Smooth muscle cell (in vitro differentiated cells): ENCODE results near the gene ECSIT. TPM values are rescaled to one million over a fixed set of nuclear protein-coding genes. Genes with fewer than 3 reads are reported as not detected.

Experiments used
- DNase-seq: peaks from one replicate; lab custom pipeline; 2025; ENCODE audit not compliant: unreplicated experiment; lab: John Stamatoyannopoulos, UW
- H2AFZ ChIP-seq: fragments of 200-600 bp; sonication (generic); 2 replicates; pipeline ENCODE4 v1.6.0; 2016; ENCODE audit warnings: antibody characterized with exemption, low read depth, mild to moderate bottlenecking
- H3F3A ChIP-seq: fragments of 200-600 bp; sonication (generic); 2 replicates; pipeline ENCODE4 v1.6.0; 2017; ENCODE audit warnings: antibody characterized with exemption, low read depth
- H3K27ac ChIP-seq: fragments of 200-600 bp; sonication (generic); 2 replicates; pipeline ENCODE4 v1.5.1; 2016; ENCODE audit warnings: low read depth, mild to moderate bottlenecking
- H3K27me3 ChIP-seq: fragments of 200-600 bp; sonication (generic); 2 replicates; pipeline ENCODE4 v1.6.1; 2016; ENCODE audit warnings: low read depth, mild to moderate bottlenecking
- H3K36me3 ChIP-seq: fragments of 200-600 bp; sonication (generic); 2 replicates; pipeline ENCODE4 v1.5.1; 2016; ENCODE audit warnings: low read depth
- H3K4me1 ChIP-seq: fragments of 200-600 bp; sonication (generic); 2 replicates; pipeline ENCODE4 v1.5.1; 2016; ENCODE audit warnings: low read depth
- H3K4me2 ChIP-seq: fragments of 200-600 bp; sonication (generic); 2 replicates; pipeline ENCODE4 v1.6.0; 2016; ENCODE audit warnings: mild to moderate bottlenecking
- H3K4me3 ChIP-seq: fragments of 200-600 bp; sonication (generic); 2 replicates; pipeline ENCODE4 v1.5.1; 2016; ENCODE audit warnings: mild to moderate bottlenecking
- H3K79me2 ChIP-seq: fragments of 200-600 bp; sonication (generic); 2 replicates; pipeline ENCODE4 v1.6.0; 2016; ENCODE audit warnings: low read depth, mild to moderate bottlenecking
- H3K9ac ChIP-seq: fragments of 200-600 bp; sonication (generic); 2 replicates; pipeline ENCODE4 v1.6.0; 2016; ENCODE audit warnings: low read depth
- H3K9me3 ChIP-seq: fragments of 200-600 bp; sonication (generic); replicated peaks from 2 replicates; pipeline ENCODE4 v1.5.1; 2016; ENCODE audit warnings: low read depth
- H4K20me1 ChIP-seq: fragments of 200-600 bp; sonication (generic); 2 replicates; pipeline ENCODE4 v1.6.0; 2016; ENCODE audit warnings: low read depth
- CTCF ChIP-seq: fragments of 200-600 bp; sonication (generic); IDR thresholded peaks from 2 replicates; pipeline ENCODE4 v1.5.1; 2017; ENCODE audit warnings: borderline replicate concordance, mild to moderate bottlenecking, antibody characterized with exemption; ENCODE audit not compliant: insufficient read depth, poor library complexity, severe bottlenecking
- WGBS: methylation state at CpG from one replicate; pipeline ENCODE4 v1.1.7; 2016; ENCODE audit warnings: low lambda C conversion rate; 5-methylcytosine and 5-hydroxymethylcytosine counted together
- polyA plus RNA-seq: library from polyadenylated mRNA; unstranded; fragments of >200 nt; fragmentation: Nextera tagmentation; extraction: Ambion mirVana; gene quantifications from 2 replicates; pipeline ENCODE4 v1.2.1, GENCODE V29; 2016
- total RNA-seq: library from RNA; depleted of rRNA; stranded (reverse); fragments of >200 nt; gene quantifications from 2 replicates; pipeline ENCODE4 v1.2.3, GENCODE V29; 2014

The ECSIT gene
- total and polyA plus RNA-seq, 2 experiments from 2014 or later, result 21.1 to 32.1 TPM

- H3K27me3 ChIP-seq, result no peaks in the 10 kb centered on the region
- DNase-seq, result no peak
- H3K4me2 ChIP-seq, result no peak overlapping the region
- no peak overlapping the region for H3K4me3 ChIP-seq
- H3K27ac ChIP-seq, result peak overlapping the region; percentile 87
- H3K4me1 ChIP-seq, result peaks cover 11% of the 10 kb centered on the region
- no peaks in the 10 kb centered on the region for H3K79me2 ChIP-seq
- no peaks in the 10 kb centered on the region for H3K36me3 ChIP-seq
- WGBS, result 77% methylated on average over 5 of the region's 5 CpGs
- no peaks in the 10 kb centered on the region for H4K20me1 ChIP-seq
- no peak overlapping the region for H3K9ac ChIP-seq
- peaks cover 36% of the 10 kb centered on the region for H3F3A ChIP-seq
- no peaks in the 10 kb centered on the region for H3K9me3 ChIP-seq
- no peak for TF ChIP-seq CTCF
- H2AFZ ChIP-seq, result no peak overlapping the region
These were observed 6.0 kb upstream of the ECSIT start for GRCh38 chr19:11534948-11535347.

- no peak overlapping the region for H3K4me3 ChIP-seq
- H3K9me3 ChIP-seq, result no peaks in the 10 kb centered on the region
- no peak overlapping the region for H2AFZ ChIP-seq
- H3F3A ChIP-seq, result peaks cover 37% of the 10 kb centered on the region
- TF ChIP-seq CTCF, result no peak
- 93% methylated on average over 1 of the region's 1 CpG for WGBS
- peaks cover 10% of the 10 kb centered on the region for H3K4me1 ChIP-seq
- H3K9ac ChIP-seq, result no peak overlapping the region
- no peaks in the 10 kb centered on the region for H4K20me1 ChIP-seq
- no peak for DNase-seq
- H3K79me2 ChIP-seq, result no peaks in the 10 kb centered on the region
- no peaks in the 10 kb centered on the region for H3K36me3 ChIP-seq
- no peaks in the 10 kb centered on the region for H3K27me3 ChIP-seq
- H3K27ac ChIP-seq, result no peak overlapping the region
- no peak overlapping the region for H3K4me2 ChIP-seq
These were observed 5.6 kb upstream of the ECSIT start for GRCh38 chr19:11534538-11534937.

- H3K4me3 ChIP-seq, result no peak overlapping the region
- H3K4me1 ChIP-seq, result peaks cover 10% of the 10 kb centered on the region
- WGBS, result 35% methylated on average over 9 of the region's 9 CpGs
- no peak overlapping the region for H3K27ac ChIP-seq
- H3K9me3 ChIP-seq, result no peaks in the 10 kb centered on the region
- H3K9ac ChIP-seq, result no peak overlapping the region
- no peak for DNase-seq
- peaks cover 7% of the 10 kb centered on the region for H4K20me1 ChIP-seq
- H2AFZ ChIP-seq, result no peak overlapping the region
- peaks cover 11% of the 10 kb centered on the region for H3K79me2 ChIP-seq
- TF ChIP-seq CTCF, result no peak
- H3K4me2 ChIP-seq, result no peak overlapping the region
- no peaks in the 10 kb centered on the region for H3K36me3 ChIP-seq
- peaks cover 14% of the 10 kb centered on the region for H3F3A ChIP-seq
- H3K27me3 ChIP-seq, result no peaks in the 10 kb centered on the region
These were observed 1.5 kb upstream of the ECSIT start for GRCh38 chr19:11530432-11530831.

DNA sequence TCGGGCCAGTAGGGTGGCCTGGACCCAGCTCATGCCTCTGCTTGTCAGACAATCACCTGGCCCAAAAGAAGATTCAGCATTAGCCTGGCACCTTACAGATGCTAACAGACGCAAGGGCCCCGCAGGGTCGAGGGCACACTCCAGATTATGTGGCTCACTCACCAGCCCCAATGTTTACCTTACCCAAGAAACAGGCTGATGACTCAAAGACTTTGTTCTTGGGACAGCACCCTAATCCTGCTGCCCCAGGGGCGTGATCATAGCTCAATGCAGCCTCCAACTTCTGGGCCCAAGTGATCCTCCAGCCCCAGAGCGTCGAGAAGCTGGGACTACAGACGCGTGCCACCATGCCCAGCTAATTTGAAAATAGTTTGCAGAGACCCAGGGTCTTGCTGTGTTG is 9.8 kb downstream of the ECSIT start:
- no peak for DNase-seq
- no peak overlapping the region for H3K4me2 ChIP-seq
- no peaks in the 10 kb centered on the region for H3K4me1 ChIP-seq
- WGBS, result 96% methylated on average over 9 of the region's 9 CpGs
- H3F3A ChIP-seq, result no peaks in the 10 kb centered on the region
- no peak overlapping the region for H2AFZ ChIP-seq
- H3K36me3 ChIP-seq, result no peaks in the 10 kb centered on the region
- no peaks in the 10 kb centered on the region for H3K9me3 ChIP-seq
- H3K4me3 ChIP-seq, result no peak overlapping the region
- no peak overlapping the region for H3K9ac ChIP-seq
- H3K27ac ChIP-seq, result no peak overlapping the region
- no peaks in the 10 kb centered on the region for H3K27me3 ChIP-seq
- no peaks in the 10 kb centered on the region for H3K79me2 ChIP-seq
- TF ChIP-seq CTCF, result no peak
- no peaks in the 10 kb centered on the region for H4K20me1 ChIP-seq
